Globus pallidus (tissue), 1 donor: ENCODE measurements around the gene MS4A8.
A peak's percentile ranks its signal among the peaks of the same experiment; 100 is the strongest.
"Not testable (repeated sequence)": the region's sequence is repeated elsewhere in the genome, so short reads cannot be mapped to it uniquely, and the experiment has no call there.

Experiments
- DNase-seq: peaks from one replicate; pipeline ENCODE4 v3.0.0-alpha.2; 2015; ENCODE audit warnings: low spot score

The MS4A8 gene

GRCh38 chr11:60725592-60725991, 26.2 kb downstream of the MS4A8 start:
- no peak for DNase-seq

GRCh38 chr11:60731586-60731985, 32.2 kb downstream of the MS4A8 start:
- DNase-seq = no peak

- DNase-seq = no peak
These were observed 34.9 kb downstream of the MS4A8 start for GRCh38 chr11:60734279-60734678.

- DNase-seq = no peak
These were observed 39.7 kb downstream of the MS4A8 start for GRCh38 chr11:60739114-60739513.

GRCh38 chr11:60740573-60740972, 41.2 kb downstream of the MS4A8 start:
- no peak for DNase-seq

GRCh38 chr11:60741421-60741820, 42.0 kb downstream of the MS4A8 start:
- DNase-seq = no peak

GRCh38 chr11:60743058-60743457, 43.6 kb downstream of the MS4A8 start:
- no peak for DNase-seq

- DNase-seq = no peak
These were observed 44.7 kb downstream of the MS4A8 start for GRCh38 chr11:60744114-60744513.

GRCh38 chr11:60747359-60747873, 48.0 kb downstream of the MS4A8 start:
- no peak for DNase-seq

- no peak for DNase-seq
These were observed 48.8 kb downstream of the MS4A8 start for GRCh38 chr11:60748225-60748624.

GRCh38 chr11:60748821-60749220, 49.4 kb downstream of the MS4A8 start:
- no peak for DNase-seq

GRCh38 chr11:60750911-60751310, 51.5 kb downstream of the MS4A8 start:
- DNase-seq = no peak

GRCh38 chr11:60753309-60753708, 53.9 kb downstream of the MS4A8 start:
- no peak for DNase-seq

GRCh38 chr11:60754887-60755286, 55.5 kb downstream of the MS4A8 start:
- DNase-seq = no peak

GRCh38 chr11:60756307-60757032, 57.1 kb downstream of the MS4A8 start, which contains the start of gene MS4A15:
TSS of gene MS4A15 (plus strand) at chr11:60756867. CDS start at chr11:60763734, 6,867 bp downstream.
- no peak for DNase-seq

- DNase-seq = no peak
These were observed 57.9 kb downstream of the MS4A8 start for GRCh38 chr11:60757231-60757800.

- not testable (repeated sequence) for DNase-seq
These were observed 59.3 kb downstream of the MS4A8 start for GRCh38 chr11:60758671-60759070.

GRCh38 chr11:60759438-60760225, 60.2 kb downstream of the MS4A8 start:
- DNase-seq = peak; percentile 14

GRCh38 chr11:60761436-60762190, 62.2 kb downstream of the MS4A8 start:
- peak; percentile 6 for DNase-seq

GRCh38 chr11:60762851-60763691, 63.7 kb downstream of the MS4A8 start:
- no peak for DNase-seq
